Peyer's patch (tissue), 4 donors: ENCODE results near the gene CDADC1. TPM values are rescaled to one million over a fixed set of nuclear protein-coding genes. Genes with fewer than 3 reads are reported as not detected.

Experiments
- DNase-seq, 3 donors: peaks; one replicate each; pipeline ENCODE4 v3.0.0-alpha.2; 2017 to 2019
- H3K27ac ChIP-seq, 4 donors: fragments of 200-600 bp; sonication (generic); one replicate each; pipeline ENCODE4 v1.5.1; 2016 to 2019
- H3K27me3 ChIP-seq, 2 donors: fragments of 200-600 bp; sonication (generic); one replicate each; pipeline ENCODE4 v1.5.1; 2019
- H3K36me3 ChIP-seq, 3 donors: fragments of 200-600 bp; sonication (generic); one replicate each; pipeline ENCODE4 v1.5.1; 2016 to 2019
- H3K4me1 ChIP-seq, 4 donors: fragments of 200-600 bp; sonication (generic); one replicate each; pipeline ENCODE4 v1.5.1; 2016 to 2019
- H3K4me3 ChIP-seq, 4 donors: fragments of 200-600 bp; sonication (generic); 1 replicate in 3 of 4; 2 replicates in 1 of 4; pipeline ENCODE4 v1.5.1; 2016 to 2019; ENCODE audit warnings: mild to moderate bottlenecking in 1 of 4
- H3K9me3 ChIP-seq, 4 donors: fragments of 200-600 bp; sonication (generic); one replicate each; pipeline ENCODE4 v1.5.1; 2016 to 2019; ENCODE audit warnings: mild to moderate bottlenecking in 1 of 4
- POLR2A ChIP-seq, 2 donors: fragments of 450-650 bp; IDR thresholded peaks; one replicate each; pipeline ENCODE4 v1.5.1; 2017; ENCODE audit warnings: antibody characterized with exemption in 2 of 2, mild to moderate bottlenecking in 2 of 2, moderate library complexity in 2 of 2
- total RNA-seq, 4 donors: library from RNA; depleted of rRNA; stranded (reverse); fragments of >200 nt; gene quantifications; one replicate each; pipeline ENCODE4 v1.1.0, GENCODE V29; 2016
- TF ChIP-seq, protein P1 (sequence below), 6 experiments: fragments of 450-650 bp in 4 of 6; fragments of 200-600 bp in 2 of 6; sonication (generic) in 1 of 6; IDR thresholded peaks; one replicate each; pipeline ENCODE4 v1.5.1; 2017 to 2019; ENCODE audit warnings: antibody characterized with exemption in 6 of 6, mild to moderate bottlenecking in 3 of 6, moderate library complexity in 1 of 6

CDADC1 gene
- total RNA-seq, 4 donors from 2014 or later: 4.7 to 9.2 (median 7.1) TPM

DNA sequence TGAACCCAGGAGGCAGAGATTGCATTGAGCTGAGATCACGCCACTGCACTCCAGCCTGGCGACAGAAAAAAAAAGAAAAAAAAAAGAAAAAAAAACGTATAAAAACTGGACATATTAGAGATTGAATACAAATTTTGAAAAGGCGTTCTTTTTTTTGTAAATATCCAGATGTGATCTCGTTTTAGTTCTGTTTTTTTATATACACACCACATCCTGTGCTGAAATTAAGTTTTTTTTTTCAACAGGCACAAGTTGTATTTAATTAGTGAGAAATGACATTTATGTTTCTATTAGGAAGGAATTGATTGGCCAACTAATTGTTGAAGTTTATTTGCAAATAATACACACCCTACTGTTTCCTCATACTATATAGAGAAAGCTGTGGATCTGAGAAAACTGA is 3.6 kb downstream of the CDADC1 start:
- DNase-seq: no peak
- TF ChIP-seq, protein P1, sequence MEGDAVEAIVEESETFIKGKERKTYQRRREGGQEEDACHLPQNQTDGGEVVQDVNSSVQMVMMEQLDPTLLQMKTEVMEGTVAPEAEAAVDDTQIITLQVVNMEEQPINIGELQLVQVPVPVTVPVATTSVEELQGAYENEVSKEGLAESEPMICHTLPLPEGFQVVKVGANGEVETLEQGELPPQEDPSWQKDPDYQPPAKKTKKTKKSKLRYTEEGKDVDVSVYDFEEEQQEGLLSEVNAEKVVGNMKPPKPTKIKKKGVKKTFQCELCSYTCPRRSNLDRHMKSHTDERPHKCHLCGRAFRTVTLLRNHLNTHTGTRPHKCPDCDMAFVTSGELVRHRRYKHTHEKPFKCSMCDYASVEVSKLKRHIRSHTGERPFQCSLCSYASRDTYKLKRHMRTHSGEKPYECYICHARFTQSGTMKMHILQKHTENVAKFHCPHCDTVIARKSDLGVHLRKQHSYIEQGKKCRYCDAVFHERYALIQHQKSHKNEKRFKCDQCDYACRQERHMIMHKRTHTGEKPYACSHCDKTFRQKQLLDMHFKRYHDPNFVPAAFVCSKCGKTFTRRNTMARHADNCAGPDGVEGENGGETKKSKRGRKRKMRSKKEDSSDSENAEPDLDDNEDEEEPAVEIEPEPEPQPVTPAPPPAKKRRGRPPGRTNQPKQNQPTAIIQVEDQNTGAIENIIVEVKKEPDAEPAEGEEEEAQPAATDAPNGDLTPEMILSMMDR (IDR thresholded peaks at IDR 0.05): no peak
- no peak for TF ChIP-seq POLR2A (IDR thresholded peaks at IDR 0.05)
- Histone ChIP-seq H3K27ac (no peak overlapping the region), H3K9me3 (no peaks in the 10 kb centered on the region), H3K4me1 (peaks cover 0 to 15% (median 2%) of the 10 kb centered on the region in 4 donors), H3K4me3 (no peak overlapping the region), H3K36me3 (peaks cover 0 to 14% (median 0%) of the 10 kb centered on the region in 3 donors), H3K27me3 (no peaks in the 10 kb centered on the region)

DNA sequence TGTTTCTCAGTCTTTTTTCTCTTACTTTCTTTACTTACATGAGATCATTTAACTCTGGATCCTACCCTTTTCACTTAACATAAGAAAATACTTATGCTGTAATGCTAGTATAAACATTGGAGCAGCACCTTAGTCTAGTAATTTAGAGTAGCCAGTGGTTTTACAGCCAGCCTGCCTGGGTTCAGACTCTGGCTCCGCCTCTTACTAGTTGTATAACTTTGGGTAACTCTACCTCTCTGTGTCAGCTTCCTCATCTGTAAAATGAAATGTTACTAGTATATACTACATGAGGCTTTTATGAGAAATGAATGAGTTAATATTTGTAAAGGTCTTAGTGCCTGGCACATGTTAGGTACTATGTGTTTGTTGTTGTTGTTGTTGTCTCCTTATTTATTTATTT is 5.6 kb downstream of the CDADC1 start:
- H3K27me3 ChIP-seq: no peaks in the 10 kb centered on the region
- H3K4me1 ChIP-seq: peaks cover 0 to 10% (median 2%) of the 10 kb centered on the region in 4 donors
- H3K27ac ChIP-seq: no peak overlapping the region
- no peak overlapping the region for H3K4me3 ChIP-seq
- H3K9me3 ChIP-seq: no peaks in the 10 kb centered on the region
- no peak for DNase-seq
- no peak for TF ChIP-seq POLR2A (IDR thresholded peaks at IDR 0.05)
- TF ChIP-seq, protein P1 (IDR thresholded peaks at IDR 0.05): no peak
- H3K36me3 ChIP-seq: peaks cover 0 to 16% (median 0%) of the 10 kb centered on the region in 3 donors

DNA sequence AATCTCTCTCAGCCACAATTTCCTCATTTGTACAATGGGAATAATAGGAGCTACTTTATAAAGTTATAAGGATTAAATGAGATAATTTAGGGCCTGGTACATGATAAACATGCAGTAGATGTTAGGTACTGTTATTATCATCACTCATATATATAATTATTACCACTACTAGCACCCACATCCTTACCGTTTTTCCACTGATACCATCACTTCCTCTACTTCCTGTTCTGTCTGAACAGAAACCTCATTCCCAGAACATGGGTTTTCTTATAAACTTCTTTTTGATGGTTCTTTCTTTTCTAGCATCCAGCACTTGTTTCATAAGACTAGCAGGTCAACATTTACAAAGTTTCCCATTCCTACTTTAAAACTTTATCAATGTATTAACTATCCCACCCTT is 6.3 kb downstream of the CDADC1 start:
- H3K4me3 ChIP-seq: no peak overlapping the region
- TF ChIP-seq POLR2A (IDR thresholded peaks at IDR 0.05): no peak
- TF ChIP-seq, protein P1 (IDR thresholded peaks at IDR 0.05): no peak
- DNase-seq: no peak
- H3K27ac ChIP-seq: no peak overlapping the region
- no peaks in the 10 kb centered on the region for H3K27me3 ChIP-seq
- H3K4me1 ChIP-seq: peaks cover 0 to 4% (median 0%) of the 10 kb centered on the region in 4 donors
- H3K9me3 ChIP-seq: no peaks in the 10 kb centered on the region
- peaks cover 0 to 16% (median 0%) of the 10 kb centered on the region in 3 donors for H3K36me3 ChIP-seq

DNA sequence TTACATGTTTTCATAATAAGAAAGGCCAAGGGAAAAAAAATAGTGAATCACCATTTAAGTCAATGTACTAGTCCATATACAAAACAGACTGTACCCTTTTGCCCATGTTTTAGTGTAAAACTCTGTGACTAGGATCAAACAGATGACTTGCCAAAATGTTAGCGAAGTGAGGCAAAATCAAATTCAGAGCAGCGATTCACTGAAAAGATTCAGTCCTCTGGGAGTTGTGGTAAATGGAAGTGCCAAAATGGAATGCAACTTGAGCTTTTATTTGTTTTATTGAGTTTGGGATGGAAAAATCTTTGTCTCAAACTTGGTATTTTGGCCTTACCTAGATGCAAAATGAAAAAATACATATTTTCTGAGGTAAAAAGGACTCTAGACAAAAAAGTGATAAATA is 9.1 kb downstream of the CDADC1 start:
- H3K9me3 ChIP-seq: no peaks in the 10 kb centered on the region
- no peak overlapping the region for H3K4me3 ChIP-seq
- TF ChIP-seq, protein P1 (IDR thresholded peaks at IDR 0.05): no peak
- no peak for TF ChIP-seq POLR2A (IDR thresholded peaks at IDR 0.05)
- no peak for DNase-seq
- H3K27ac ChIP-seq: no peak overlapping the region
- H3K4me1 ChIP-seq: no peaks in the 10 kb centered on the region
- H3K27me3 ChIP-seq: no peaks in the 10 kb centered on the region
- peaks cover 0 to 43% (median 0%) of the 10 kb centered on the region in 3 donors for H3K36me3 ChIP-seq

DNA sequence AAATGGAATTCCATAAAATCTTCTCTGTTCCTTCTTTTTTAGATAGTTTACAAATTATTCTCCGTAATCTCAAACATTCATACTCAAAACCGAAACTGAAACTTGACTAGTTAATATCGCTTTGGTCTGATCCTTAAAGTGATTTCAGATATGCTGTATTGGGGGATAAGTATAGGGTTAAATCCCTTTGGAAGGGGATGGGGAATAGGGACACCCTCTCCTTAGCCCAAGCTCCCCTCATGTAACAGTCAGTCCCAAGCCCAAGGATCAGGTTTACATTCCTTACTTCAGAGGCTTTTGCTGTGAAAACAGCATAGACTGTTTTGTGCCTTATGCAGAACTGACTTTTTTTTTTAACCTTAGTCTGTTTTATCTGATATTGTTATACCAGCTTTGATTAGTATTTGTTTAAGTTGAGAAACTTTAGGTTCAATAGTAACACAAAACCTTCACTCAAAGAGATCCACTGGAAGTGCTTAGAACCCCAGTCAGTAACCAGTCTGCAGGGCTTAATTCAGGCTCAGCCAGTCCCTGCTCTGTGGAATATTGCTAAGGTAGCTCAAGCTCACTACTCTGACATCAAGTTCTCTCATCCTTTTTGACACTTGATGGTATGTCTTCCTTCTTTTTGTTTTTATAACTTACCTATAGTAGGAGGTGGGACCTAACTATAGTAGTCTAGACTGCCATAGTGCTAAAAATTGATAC is 10.5 kb downstream of the CDADC1 start:
- peak overlapping the region; percentile 3 to 45 (median 32) for H3K4me3 ChIP-seq
- H3K27ac ChIP-seq: peak overlapping the region in 3 of 4 donors; percentile 7 to 37 (median 36)

More for the DNA sequence above, 10.5 kb downstream of the CDADC1 start:
- no peak for DNase-seq
- peaks cover 0 to 45% (median 0%) of the 10 kb centered on the region in 3 donors for H3K36me3 ChIP-seq
- H3K27me3 ChIP-seq: no peaks in the 10 kb centered on the region
- TF ChIP-seq POLR2A (IDR thresholded peaks at IDR 0.05): no peak
- TF ChIP-seq, protein P1 (IDR thresholded peaks at IDR 0.05): no peak
- H3K9me3 ChIP-seq: no peaks in the 10 kb centered on the region
- no peaks in the 10 kb centered on the region for H3K4me1 ChIP-seq
